Epithelial cell of proximal tubule (primary cell): ENCODE results near the gene SULT1E1. TPM values are rescaled to one million over a fixed set of nuclear protein-coding genes. Genes with fewer than 3 reads are reported as not detected.
A peak's percentile ranks its signal among the peaks of the same experiment; 100 is the strongest.

ENCODE experiments used
- DNase-seq: peaks from one replicate; pipeline ENCODE4 v3.0.0-alpha.2; 2011; ENCODE audit warnings: low read depth
- H3K4me3 ChIP-seq: 2 replicates; pipeline ENCODE4 v1.5.1; 2011; ENCODE audit warnings: low read depth, mild to moderate bottlenecking, low read length
- total RNA-seq: library from RNA; depleted of rRNA; stranded (reverse); fragments of >200 nt; gene quantifications from 2 replicates; pipeline ENCODE4 v1.2.3, GENCODE V29; 2015
- TF ChIP-seq, protein P1 (sequence below): conservative IDR thresholded peaks from 2 replicates; pipeline ENCODE4 v1.5.1; 2012; ENCODE audit warnings: low read depth, mild to moderate bottlenecking, low read length

Gene SULT1E1
- total RNA-seq, 1 donor from 2014 or later, result not detected

DNA sequence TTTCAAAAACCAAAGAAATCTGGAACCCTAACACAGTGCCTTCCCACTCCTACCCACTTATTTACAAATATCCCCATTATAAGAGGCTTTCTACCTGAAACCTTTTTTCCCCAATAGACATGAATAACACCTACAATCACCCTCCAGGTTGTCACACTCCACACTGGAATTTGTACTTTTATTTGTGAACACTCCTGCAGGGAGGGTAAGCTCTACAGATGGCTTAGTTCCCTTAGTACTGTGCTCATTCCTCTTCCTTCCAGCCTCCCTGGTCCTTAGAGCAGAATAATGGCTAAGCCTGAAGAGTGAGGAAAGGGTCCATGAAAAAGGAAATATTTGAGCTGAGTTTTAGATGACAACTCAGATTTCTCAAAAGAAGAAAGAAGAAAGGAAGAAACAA is 22.2 kb upstream of the SULT1E1 start:
- DNase-seq, result no peak
- no peak overlapping the region for H3K4me3 ChIP-seq
- TF ChIP-seq, protein P1, sequence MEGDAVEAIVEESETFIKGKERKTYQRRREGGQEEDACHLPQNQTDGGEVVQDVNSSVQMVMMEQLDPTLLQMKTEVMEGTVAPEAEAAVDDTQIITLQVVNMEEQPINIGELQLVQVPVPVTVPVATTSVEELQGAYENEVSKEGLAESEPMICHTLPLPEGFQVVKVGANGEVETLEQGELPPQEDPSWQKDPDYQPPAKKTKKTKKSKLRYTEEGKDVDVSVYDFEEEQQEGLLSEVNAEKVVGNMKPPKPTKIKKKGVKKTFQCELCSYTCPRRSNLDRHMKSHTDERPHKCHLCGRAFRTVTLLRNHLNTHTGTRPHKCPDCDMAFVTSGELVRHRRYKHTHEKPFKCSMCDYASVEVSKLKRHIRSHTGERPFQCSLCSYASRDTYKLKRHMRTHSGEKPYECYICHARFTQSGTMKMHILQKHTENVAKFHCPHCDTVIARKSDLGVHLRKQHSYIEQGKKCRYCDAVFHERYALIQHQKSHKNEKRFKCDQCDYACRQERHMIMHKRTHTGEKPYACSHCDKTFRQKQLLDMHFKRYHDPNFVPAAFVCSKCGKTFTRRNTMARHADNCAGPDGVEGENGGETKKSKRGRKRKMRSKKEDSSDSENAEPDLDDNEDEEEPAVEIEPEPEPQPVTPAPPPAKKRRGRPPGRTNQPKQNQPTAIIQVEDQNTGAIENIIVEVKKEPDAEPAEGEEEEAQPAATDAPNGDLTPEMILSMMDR, result no peak

DNA sequence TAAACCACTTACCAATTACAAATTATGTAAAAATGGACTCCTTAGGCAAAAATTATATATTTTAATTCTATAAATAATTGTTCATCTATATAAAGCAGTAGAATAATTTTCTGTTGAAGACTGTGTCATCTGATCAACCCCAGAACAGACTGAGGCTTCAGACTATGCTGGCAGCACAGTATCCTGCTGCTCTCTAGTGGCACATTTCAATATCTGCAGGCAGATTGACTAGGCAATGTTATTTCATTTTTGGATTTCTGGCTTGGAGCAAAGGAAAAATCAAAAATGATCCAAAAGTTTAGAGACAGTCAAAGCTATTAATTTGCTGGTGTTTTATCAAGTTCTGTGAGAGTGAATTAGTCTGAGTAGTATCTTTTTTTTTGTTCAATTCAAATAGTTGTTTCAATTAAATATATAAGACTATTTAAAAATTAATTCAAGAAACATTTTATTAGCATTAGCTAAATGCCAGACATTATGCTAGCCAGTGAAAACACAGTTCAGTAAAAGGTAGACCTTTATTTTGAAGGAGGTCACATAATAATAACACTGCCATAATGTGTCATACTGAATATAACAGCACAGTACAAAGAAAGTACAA is 21.3 kb upstream of the SULT1E1 start:
- TF ChIP-seq, protein P1, result peak; percentile 97
- H3K4me3 ChIP-seq, result no peak overlapping the region
- DNase-seq, result no peak

DNA sequence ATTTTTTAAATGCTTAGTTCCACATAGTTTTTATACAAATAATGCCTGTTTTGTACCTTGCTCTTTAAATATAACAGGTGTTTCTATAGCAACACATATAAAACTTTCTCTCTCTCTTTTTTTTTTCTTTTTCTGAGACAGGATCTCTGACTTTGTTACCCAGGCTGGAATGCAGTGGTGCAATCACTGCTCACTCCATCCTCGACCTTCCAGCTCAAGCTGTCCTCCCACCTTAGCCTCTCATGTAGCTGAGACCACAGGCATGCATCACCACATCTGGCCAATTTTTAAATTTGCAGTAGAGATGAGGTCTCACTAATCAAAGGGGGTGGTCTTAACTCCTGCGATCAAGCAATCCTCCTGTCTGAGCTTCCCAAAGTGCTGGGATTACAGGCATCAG is 18.3 kb upstream of the SULT1E1 start:
- no peak for DNase-seq
- H3K4me3 ChIP-seq, result no peak overlapping the region
- TF ChIP-seq, protein P1, result no peak

DNA sequence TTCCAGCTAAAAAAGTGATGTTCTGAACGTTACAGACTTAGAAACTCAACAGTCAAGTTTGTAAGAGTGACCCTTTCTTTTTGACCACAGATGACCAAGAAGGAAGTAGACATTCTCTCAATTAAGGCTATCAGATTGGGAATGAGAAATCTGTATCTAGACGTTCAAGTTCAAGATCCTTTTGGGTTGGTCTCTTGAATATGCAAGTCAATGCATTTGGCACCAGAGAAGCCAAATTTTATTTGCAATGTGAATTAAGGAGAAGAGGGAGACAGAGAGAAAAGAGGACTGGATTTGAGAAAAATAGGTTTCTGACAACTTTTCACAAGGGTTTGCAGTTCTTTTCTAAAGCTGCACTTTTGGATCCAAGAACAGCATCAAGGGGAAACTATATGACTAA is 17.5 kb upstream of the SULT1E1 start:
- DNase-seq, result no peak
- H3K4me3 ChIP-seq, result no peak overlapping the region
- TF ChIP-seq, protein P1, result no peak

DNA sequence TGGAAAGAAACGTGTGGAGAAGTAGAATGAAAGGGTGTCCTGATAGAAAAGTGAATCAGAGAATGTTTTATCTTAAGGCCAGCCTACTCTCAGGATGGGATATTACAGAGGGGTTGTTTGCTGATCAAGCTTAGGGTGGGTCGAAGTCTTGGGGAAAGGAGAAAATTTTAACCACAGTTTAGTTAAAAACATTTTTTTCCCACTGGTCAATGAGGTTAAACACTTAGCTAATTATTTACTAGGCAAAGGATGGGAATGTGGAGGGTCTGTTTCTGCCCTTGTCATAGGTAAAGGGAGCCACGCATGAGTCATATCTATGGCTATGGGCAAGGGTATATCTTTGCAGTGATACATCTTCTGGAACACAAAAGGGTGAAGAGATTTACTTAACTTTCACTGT is 16.1 kb upstream of the SULT1E1 start:
- no peak for DNase-seq
- no peak overlapping the region for H3K4me3 ChIP-seq

DNA sequence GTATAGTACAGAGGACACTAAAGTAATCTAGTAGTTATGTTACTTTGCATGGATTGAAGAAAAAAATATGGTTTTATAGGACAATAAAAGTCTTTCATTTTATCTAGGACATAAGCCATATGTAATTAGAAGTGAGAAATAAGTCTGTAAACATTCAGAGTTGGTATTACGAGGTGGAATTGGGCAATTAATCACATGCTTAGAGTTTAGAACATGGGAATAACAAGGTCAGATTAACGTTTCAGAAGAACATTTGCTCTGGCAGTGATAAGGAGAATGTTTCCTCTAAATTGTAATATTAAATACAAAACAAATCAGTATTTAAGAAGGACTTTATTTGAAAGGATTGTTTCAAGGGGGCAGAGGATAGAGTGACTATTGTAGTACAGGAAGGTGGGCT is 15.6 kb upstream of the SULT1E1 start:
- TF ChIP-seq, protein P1, result no peak
- no peak overlapping the region for H3K4me3 ChIP-seq
- DNase-seq, result no peak

More for the DNA sequence above, 16.1 kb upstream of the SULT1E1 start:
- TF ChIP-seq, protein P1, result no peak

DNA sequence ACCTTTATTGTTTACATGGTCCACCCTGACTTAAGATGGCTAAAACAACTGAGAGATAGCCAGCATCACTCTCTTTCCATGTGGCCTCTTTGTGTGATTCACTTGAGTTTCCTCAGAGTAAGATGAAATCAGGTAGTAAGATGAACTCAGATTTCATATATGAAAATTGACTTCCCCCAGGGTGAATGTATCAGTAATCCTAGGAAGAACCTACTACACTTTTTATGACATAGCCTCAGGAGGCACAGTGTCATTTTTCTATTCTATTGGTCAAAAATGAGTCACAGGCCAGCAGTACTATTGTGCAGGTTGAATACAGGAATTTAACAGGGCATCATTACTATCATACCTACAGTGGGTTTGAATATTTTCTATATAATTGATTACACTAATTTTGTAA is 14.6 kb upstream of the SULT1E1 start:
- no peak overlapping the region for H3K4me3 ChIP-seq
- TF ChIP-seq, protein P1, result no peak
- no peak for DNase-seq
